Activated naive CD8-positive, alpha-beta T cell treated with anti-CD3 and anti-CD28 coated beads, Interleukin-2, amount 10 ng/mL, durations not matched to agents 7 days and 5 days (primary cell): ENCODE measurements around the gene C1QTNF1. TPM values are rescaled to one million over a fixed set of nuclear protein-coding genes. Genes with fewer than 3 reads are reported as not detected.
A peak's percentile ranks its signal among the peaks of the same experiment; 100 is the strongest.

Experiments used
- ATAC-seq: fragments of 150-1000 bp; cut with Tn5 transposase; one replicate; pipeline ENCODE4 v1.10.0; 2021; ENCODE audit warnings: low read depth, moderate library complexity
- POLR2A ChIA-PET: fragments of 350-600 bp; sonication (Branson Sonifier 250); formaldehyde crosslinking; loops from one replicate; lab custom pipeline; 2021; ENCODE audit warnings: antibody characterized with exemption; lab: Charles Lee
- DNase-seq: peaks from one replicate; pipeline ENCODE4 v3.0.0; 2021
- H3K27ac Mint-ChIP-seq: one replicate; pipeline ENCODE4 v1.8.0; 2022; ENCODE audit warnings: mild to moderate bottlenecking, mixed read lengths
- H3K27me3 Mint-ChIP-seq: one replicate; pipeline ENCODE4 v1.8.0; 2022; ENCODE audit warnings: mild to moderate bottlenecking, moderate library complexity, mixed read lengths
- H3K36me3 Mint-ChIP-seq: one replicate; pipeline ENCODE4 v1.8.0; 2021; ENCODE audit warnings: mild to moderate bottlenecking, mixed read lengths
- H3K4me1 Mint-ChIP-seq: one replicate; pipeline ENCODE4 v1.8.0; 2021; ENCODE audit warnings: mixed read lengths
- H3K4me3 Mint-ChIP-seq: one replicate; pipeline ENCODE4 v1.8.0; 2022; ENCODE audit warnings: mild to moderate bottlenecking, moderate library complexity, mixed read lengths
- H3K9me3 Mint-ChIP-seq: one replicate; pipeline ENCODE4 v1.8.0; 2021; ENCODE audit warnings: mixed read lengths
- total RNA-seq, 2 experiments: library from RNA; stranded (reverse); gene quantifications; one replicate each; pipeline ENCODE4 v1.2.3, GENCODE V29; 2021

Gene C1QTNF1
- total RNA-seq, 2 experiments from 2014 or later, result not detected

DNA sequence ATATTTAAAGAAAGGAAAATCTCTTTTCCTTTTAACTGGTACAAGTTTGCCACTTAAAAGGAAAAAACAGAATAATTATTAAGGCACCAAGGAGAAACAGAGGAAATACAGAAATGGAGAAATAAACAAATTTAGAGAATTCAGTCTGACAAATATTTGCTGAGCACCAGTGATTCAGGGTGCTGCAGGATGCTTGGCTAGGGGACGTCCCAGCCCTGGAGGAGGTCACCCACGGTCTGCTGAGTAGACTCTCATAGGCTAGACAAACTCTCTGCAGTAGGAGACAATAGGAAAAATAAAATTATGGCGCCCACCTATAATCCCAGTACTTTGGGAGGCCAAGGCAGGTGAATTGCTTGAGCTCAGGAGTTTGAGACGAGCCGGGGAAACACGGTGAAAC lies 15.9 kb downstream of the C1QTNF1 start:
- no peaks in the 10 kb centered on the region for H3K27me3 Mint-ChIP-seq
- ATAC-seq, result no peak
- H3K36me3 Mint-ChIP-seq, result no peaks in the 10 kb centered on the region
- H3K9me3 Mint-ChIP-seq, result peaks cover 5% of the 10 kb centered on the region
- no peak overlapping the region for H3K4me3 Mint-ChIP-seq
- no peaks in the 10 kb centered on the region for H3K4me1 Mint-ChIP-seq
- H3K27ac Mint-ChIP-seq, result no peak overlapping the region
- no peak for DNase-seq
- POLR2A ChIA-PET, result no interaction called here

DNA sequence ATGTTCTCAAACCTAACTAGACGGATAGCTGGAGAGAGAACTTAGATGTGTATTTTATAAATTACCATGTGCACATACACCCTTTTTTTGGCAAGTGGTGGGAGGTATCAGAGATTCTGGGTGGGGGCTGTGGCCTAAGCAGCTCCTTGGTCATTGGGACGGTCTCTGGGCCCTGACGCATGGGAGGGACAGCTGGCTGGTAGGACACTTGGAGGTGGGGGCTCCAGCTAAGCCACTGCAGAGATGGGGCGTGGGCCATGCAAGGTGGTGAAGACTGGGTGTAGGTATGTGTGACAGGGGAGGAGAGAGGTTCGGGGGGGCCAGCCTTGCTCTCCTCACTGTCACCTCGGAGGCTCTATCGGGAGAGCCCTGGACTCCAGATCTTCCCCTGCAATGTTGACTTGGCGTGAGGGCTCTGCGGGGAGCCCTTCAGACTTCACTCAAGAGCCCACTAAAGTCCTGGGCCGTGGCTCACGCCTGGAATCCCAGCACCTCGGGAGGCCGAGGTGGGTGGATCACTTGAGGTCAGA lies 17.1 kb downstream of the C1QTNF1 start:
- Mint-ChIP-seq H3K9me3 (peaks cover 5% of the 10 kb centered on the region), H3K36me3 (no peaks in the 10 kb centered on the region), H3K27ac (no peak overlapping the region), H3K27me3 (no peaks in the 10 kb centered on the region), H3K4me3 (no peak overlapping the region), H3K4me1 (peaks cover 4% of the 10 kb centered on the region)
- POLR2A ChIA-PET, result no interaction called here
- DNase-seq, result no peak
- ATAC-seq, result no peak

DNA sequence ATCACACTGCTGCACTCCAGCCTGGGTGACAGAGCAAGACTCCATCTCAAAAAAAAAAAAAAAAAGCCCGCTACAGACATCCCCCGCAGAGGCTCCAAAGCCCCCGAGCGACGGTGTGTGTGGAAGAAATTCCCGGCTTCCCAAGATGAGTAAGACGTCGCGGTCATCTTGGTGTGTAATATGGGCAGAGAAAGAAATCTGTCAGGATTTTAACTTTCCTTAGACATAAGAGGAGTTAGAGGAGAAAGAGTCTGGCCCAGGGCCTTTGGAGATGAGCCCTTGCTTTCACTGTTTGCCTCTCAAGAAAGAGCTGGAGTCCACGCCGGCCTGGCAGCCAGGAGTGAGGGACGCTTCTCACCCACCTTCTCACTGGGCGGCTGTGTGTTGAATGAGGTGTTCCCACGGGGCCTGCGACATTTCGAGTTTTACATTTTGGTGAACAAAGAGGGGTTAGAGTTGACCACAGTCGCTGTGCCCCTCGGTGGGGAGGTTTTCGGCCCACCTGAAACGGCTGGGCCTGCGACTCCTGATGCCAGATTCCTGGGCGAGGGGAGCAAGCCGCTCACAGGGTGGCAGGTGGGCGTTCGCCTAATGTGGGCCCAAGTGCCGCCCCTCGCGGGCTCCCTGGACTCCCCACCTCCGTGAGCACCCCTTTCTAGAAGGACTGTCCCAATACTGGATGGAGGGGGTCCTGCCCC lies 17.9 kb downstream of the C1QTNF1 start:
- Mint-ChIP-seq H3K9me3 (peaks cover 5% of the 10 kb centered on the region), H3K27ac (no peak overlapping the region), H3K36me3 (no peaks in the 10 kb centered on the region), H3K4me1 (peaks cover 4% of the 10 kb centered on the region), H3K27me3 (no peaks in the 10 kb centered on the region), H3K4me3 (no peak overlapping the region)
- POLR2A ChIA-PET, result no interaction called here
- ATAC-seq (no peak), DNase-seq (no peak)

DNA sequence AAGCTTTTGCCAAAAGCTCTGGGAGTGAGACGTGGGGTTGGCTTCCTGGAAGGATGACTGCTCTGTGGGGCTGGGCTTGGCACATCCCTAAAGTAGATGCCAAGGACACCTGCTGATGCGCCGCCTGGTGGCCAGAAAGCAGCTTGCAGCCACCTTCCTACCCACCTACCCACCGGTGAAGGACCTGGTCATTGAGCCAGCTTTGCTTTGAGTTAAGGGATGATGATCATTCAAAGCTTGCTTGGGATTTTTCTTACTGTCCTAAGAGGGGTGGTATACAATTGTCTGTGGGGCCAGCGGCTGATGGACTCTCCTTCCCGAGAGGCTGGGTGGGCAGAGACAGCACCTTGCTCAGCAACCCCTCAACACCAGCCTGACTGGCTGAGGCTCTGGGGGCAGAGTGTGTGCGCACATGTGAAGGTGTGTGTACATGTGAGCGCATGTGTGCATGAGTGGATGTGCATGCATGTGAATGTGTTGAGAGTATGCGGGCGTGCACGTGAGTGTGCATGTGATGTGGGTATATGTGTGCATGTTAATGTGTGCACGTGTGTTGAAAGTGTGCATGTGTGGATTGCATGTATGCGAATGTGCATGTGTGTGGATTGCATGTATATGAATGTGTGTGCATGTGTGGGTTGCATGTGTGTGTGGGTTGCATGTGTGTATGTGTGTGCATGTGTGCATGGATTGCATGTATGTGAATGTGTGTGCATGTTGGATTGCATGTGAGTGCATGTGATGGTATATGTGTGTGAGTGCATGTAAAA lies 18.6 kb downstream of the C1QTNF1 start:
- no peak overlapping the region for H3K27ac Mint-ChIP-seq
- peak; percentile 62 for ATAC-seq
- POLR2A ChIA-PET, result no interaction called here
- H3K36me3 Mint-ChIP-seq, result no peaks in the 10 kb centered on the region
- peaks cover 5% of the 10 kb centered on the region for H3K9me3 Mint-ChIP-seq
- no peak overlapping the region for H3K4me3 Mint-ChIP-seq
- no peaks in the 10 kb centered on the region for H3K27me3 Mint-ChIP-seq
- peak; percentile 76 for DNase-seq
- H3K4me1 Mint-ChIP-seq, result peaks cover 4% of the 10 kb centered on the region

DNA sequence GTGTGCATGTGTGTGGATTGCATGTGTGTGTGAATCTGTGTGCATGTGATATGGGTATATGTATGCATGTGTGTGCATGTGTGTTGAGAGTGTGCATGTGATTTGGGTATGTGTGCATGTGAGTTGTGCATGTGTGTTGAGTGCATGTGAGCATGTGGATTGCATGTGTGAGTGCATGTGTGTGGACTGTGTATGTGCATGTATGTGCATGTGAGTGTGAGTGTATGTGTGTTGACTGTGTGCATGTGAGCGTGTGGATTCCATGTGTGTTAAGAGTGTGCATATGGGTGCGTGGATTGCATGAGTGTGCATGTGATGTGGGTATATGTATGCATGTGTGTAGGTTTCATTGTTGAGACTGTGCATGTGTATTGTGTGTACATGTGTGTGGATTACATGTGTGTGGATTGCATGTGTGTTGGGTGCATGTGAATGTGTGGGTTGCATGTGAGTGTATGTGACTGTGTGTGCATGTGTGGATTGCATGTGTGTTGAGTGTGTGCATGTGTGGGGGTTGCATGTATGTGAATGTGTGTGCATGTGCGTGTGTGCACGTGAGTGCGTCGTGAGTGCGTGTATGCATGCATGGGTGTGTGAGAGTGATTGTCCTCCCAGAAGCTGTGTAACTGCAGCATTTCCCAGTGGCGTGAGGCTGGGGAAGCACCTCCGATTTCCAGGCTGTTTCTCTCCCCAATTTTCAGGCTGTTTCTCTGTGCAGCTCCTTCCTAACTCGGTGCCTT lies 19.4 kb downstream of the C1QTNF1 start:
- DNase-seq (no peak), ATAC-seq (no peak)
- Mint-ChIP-seq H3K4me1 (peaks cover 4% of the 10 kb centered on the region), H3K27me3 (no peaks in the 10 kb centered on the region), H3K27ac (no peak overlapping the region), H3K36me3 (no peaks in the 10 kb centered on the region), H3K4me3 (no peak overlapping the region), H3K9me3 (peaks cover 5% of the 10 kb centered on the region)
- POLR2A ChIA-PET, result no interaction called here

DNA sequence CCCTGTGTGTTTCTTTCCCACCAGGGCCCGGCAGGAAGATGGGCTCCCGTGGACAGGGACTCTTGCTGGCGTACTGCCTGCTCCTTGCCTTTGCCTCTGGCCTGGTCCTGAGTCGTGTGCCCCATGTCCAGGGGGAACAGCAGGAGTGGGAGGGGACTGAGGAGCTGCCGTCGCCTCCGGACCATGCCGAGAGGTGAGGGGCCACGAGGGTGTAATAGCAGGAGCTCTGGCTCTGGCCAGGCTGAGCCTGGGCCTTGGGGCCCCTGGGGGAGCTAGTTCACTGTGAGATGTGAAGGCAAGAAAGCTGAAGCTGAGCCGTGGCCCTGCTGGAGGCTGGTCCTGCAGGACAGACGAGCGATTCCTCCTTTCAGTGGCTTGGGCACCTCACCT lies 20.0 kb downstream of the C1QTNF1 start:
- Mint-ChIP-seq H3K36me3 (no peaks in the 10 kb centered on the region), H3K27me3 (no peaks in the 10 kb centered on the region)
- POLR2A ChIA-PET, result no interaction called here

DNA sequence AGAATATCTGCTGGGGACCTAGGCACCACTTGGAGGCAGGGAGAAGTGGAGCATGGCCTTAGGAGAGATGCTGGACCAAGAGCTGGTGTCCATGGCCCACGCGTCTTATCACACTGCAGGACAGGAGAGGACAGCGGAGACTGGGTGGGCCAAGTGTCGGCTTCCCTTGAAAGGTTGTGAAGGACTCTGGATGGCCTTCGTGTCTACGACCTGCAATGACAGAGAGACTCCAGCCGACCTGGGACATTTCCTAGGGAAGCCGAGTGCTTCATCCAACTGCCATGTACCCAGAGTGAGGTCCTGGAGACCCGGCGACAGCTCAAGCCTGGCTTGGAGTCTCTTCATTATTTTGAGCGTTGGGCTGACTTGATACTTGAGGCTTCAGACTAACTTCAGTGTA lies 20.5 kb downstream of the C1QTNF1 start:
- Mint-ChIP-seq H3K27me3 (no peaks in the 10 kb centered on the region), H3K9me3 (peaks cover 5% of the 10 kb centered on the region), H3K4me3 (no peak overlapping the region), H3K36me3 (no peaks in the 10 kb centered on the region), H3K4me1 (peaks cover 4% of the 10 kb centered on the region), H3K27ac (no peak overlapping the region)
- POLR2A ChIA-PET, result no interaction called here
- DNase-seq (no peak), ATAC-seq (no peak)

More for the DNA sequence above, 20.0 kb downstream of the C1QTNF1 start:
- Mint-ChIP-seq H3K9me3 (peaks cover 5% of the 10 kb centered on the region), H3K4me3 (no peak overlapping the region), H3K4me1 (peaks cover 4% of the 10 kb centered on the region), H3K27ac (no peak overlapping the region)
- no peak for DNase-seq
- ATAC-seq, result no peak

DNA sequence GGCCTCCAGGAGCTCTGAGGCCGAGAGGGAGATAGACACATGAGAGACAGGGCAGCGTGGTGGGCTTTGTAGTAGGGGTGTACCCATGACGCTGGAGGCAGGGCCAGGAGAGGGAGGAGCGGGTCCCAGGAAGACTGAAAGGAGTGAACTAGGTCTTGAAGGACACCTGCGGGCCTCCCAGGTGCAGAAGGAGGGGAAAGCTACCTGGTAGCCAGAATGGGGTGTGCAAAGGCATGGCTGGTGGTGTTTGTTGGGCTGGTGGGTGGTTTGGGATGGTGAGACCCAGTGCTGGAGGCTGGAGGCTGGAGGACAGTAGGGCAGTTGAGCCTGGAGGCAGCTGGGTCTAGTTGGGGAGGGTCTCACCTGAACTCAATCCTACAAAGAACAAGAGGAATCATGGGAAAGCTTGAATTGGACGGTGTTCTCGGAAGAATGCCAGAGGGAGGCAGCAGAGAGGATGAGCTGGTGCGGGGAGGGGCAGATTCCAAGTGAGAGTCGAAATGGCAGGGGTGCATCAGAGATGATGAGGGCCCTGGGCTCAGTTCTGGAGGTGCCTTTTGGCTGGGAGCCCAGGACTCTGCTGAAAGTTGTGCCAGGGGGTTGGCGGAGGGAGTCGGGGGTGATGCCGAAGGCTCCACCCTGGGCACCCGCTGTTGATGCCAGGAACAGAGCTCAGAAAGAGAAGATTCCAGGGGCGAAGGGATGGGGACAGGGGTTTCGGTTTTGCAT lies 21.2 kb downstream of the C1QTNF1 start:
- ATAC-seq, result no peak
- H3K9me3 Mint-ChIP-seq, result peaks cover 5% of the 10 kb centered on the region
- no peak for DNase-seq
- no peak overlapping the region for H3K4me3 Mint-ChIP-seq
- H3K27ac Mint-ChIP-seq, result no peak overlapping the region
- no peaks in the 10 kb centered on the region for H3K36me3 Mint-ChIP-seq
- peaks cover 4% of the 10 kb centered on the region for H3K4me1 Mint-ChIP-seq
- no peaks in the 10 kb centered on the region for H3K27me3 Mint-ChIP-seq
- POLR2A ChIA-PET, result no interaction called here

DNA sequence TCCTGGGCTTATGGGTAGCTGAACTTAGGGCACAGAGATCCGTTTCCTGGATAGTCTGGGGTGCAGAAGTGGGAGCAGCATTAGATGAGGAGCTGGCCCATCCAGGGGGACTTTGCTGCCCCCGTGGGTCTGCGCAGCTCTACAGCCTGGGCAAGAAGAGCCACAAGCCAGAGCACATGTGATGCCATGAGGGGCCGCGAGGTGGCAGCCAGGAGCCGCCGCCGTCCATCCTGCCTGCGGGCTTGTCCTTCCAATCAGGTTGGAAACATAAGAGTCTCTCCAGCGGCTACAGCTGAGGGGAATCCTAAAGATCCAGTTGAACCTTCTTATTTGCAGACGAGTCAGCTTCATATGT lies 21.9 kb downstream of the C1QTNF1 start:
- no peaks in the 10 kb centered on the region for H3K27me3 Mint-ChIP-seq
- peaks cover 4% of the 10 kb centered on the region for H3K4me1 Mint-ChIP-seq
- no peaks in the 10 kb centered on the region for H3K36me3 Mint-ChIP-seq
- POLR2A ChIA-PET, result no interaction called here
- ATAC-seq (peak; percentile 71), DNase-seq (peak; percentile 76)
- no peak overlapping the region for H3K27ac Mint-ChIP-seq
- no peak overlapping the region for H3K4me3 Mint-ChIP-seq
- peaks cover 5% of the 10 kb centered on the region for H3K9me3 Mint-ChIP-seq

DNA sequence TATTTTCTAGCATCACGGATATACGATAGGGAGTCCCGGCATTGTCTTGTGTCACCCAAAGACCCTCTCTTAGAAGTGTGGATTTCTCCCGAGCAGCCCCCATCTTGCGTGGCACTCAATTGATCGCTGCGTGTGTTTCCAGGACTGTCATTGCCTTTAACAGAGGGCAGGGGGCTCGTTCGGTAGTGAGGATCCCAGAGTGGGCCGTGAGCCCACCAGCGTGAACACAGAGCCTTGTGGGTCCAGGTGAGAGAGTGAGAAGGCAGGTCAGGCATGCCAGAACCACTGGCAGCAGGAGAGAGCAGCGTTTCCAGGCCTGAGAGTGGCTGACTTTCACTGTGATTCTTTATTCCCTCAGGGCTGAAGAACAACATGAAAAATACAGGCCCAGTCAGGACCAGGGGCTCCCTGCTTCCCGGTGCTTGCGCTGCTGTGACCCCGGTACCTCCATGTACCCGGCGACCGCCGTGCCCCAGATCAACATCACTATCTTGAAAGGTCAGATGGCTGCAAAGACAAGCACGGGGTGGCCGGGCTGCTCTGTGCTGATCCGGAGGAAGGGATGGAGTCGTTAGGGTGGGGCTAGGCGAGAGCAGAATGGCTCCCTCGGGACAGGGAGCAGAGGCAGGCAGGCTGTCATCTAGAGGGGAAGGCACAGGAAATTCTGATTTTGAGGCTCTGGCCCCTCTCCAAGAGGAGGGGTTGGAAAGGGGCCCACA lies 22.4 kb downstream of the C1QTNF1 start:
- no peak overlapping the region for H3K27ac Mint-ChIP-seq

DNA sequence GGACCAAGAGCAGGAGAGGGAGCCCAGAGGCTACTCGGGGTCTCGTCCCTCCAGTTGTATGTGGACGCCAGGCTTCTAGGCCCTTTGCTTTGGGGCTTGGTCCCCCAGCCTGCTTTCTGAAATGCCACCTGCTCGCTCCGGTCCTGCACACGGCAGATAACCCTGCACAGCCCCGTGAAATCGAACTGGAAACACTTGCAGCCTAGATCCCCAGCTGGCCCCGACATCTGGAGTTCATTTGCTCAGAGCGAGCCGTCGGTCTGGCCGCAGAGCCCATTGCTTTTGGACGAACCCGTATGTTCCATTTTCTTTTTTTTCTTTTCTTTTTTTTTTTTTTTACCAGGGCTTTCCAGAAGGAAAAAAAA lies 22.9 kb downstream of the C1QTNF1 start:
- no peak overlapping the region for H3K27ac Mint-ChIP-seq
- ATAC-seq, result no peak

More for the DNA sequence above, 22.4 kb downstream of the C1QTNF1 start:
- peaks cover 4% of the 10 kb centered on the region for H3K4me1 Mint-ChIP-seq
- H3K4me3 Mint-ChIP-seq, result no peak overlapping the region
- no peaks in the 10 kb centered on the region for H3K36me3 Mint-ChIP-seq
- no peak for ATAC-seq
- H3K27me3 Mint-ChIP-seq, result no peaks in the 10 kb centered on the region
- H3K9me3 Mint-ChIP-seq, result peaks cover 5% of the 10 kb centered on the region
- DNase-seq, result no peak
- POLR2A ChIA-PET, result no interaction called here

DNA sequence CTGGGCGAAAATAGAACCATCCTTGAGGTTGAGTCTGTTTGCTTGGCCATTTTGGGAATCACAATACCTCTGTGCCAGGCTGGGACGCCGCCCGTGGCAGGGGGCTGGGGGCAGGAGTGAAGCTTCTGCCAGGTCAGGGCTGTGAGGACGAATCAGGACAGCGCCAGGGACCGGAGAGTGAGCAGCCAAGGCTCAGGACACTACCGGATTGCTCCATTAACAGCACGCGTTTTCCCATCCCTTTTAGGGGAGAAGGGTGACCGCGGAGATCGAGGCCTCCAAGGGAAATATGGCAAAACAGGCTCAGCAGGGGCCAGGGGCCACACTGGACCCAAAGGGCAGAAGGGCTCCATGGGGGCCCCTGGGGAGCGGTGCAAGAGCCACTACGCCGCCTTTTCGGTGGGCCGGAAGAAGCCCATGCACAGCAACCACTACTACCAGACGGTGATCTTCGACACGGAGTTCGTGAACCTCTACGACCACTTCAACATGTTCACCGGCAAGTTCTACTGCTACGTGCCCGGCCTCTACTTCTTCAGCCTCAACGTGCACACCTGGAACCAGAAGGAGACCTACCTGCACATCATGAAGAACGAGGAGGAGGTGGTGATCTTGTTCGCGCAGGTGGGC lies 23.4 kb downstream of the C1QTNF1 start:
- H3K4me1 Mint-ChIP-seq, result peaks cover 4% of the 10 kb centered on the region
- no peak for ATAC-seq
- H3K4me3 Mint-ChIP-seq, result no peak overlapping the region
- peaks cover 5% of the 10 kb centered on the region for H3K9me3 Mint-ChIP-seq
- peaks cover 5% of the 10 kb centered on the region for H3K27me3 Mint-ChIP-seq
- H3K36me3 Mint-ChIP-seq, result no peaks in the 10 kb centered on the region
- DNase-seq, result no peak
- POLR2A ChIA-PET, result no interaction called here
- H3K27ac Mint-ChIP-seq, result no peak overlapping the region

More for the DNA sequence above, 22.9 kb downstream of the C1QTNF1 start:
- Mint-ChIP-seq H3K9me3 (peaks cover 5% of the 10 kb centered on the region), H3K4me3 (no peak overlapping the region), H3K27me3 (peaks cover 3% of the 10 kb centered on the region), H3K36me3 (no peaks in the 10 kb centered on the region), H3K4me1 (peaks cover 4% of the 10 kb centered on the region)
- POLR2A ChIA-PET, result no interaction called here
- DNase-seq, result no peak
